ENCODE results near the gene ANKRD22.

- TF ChIP-seq, protein P1, sequence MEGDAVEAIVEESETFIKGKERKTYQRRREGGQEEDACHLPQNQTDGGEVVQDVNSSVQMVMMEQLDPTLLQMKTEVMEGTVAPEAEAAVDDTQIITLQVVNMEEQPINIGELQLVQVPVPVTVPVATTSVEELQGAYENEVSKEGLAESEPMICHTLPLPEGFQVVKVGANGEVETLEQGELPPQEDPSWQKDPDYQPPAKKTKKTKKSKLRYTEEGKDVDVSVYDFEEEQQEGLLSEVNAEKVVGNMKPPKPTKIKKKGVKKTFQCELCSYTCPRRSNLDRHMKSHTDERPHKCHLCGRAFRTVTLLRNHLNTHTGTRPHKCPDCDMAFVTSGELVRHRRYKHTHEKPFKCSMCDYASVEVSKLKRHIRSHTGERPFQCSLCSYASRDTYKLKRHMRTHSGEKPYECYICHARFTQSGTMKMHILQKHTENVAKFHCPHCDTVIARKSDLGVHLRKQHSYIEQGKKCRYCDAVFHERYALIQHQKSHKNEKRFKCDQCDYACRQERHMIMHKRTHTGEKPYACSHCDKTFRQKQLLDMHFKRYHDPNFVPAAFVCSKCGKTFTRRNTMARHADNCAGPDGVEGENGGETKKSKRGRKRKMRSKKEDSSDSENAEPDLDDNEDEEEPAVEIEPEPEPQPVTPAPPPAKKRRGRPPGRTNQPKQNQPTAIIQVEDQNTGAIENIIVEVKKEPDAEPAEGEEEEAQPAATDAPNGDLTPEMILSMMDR (conservative IDR thresholded peaks at IDR 0.05) = no peak
- no peak for TF ChIP-seq EZH2 (IDR thresholded peaks at IDR 0.05; ENCODE audit: low read depth)
Observed at GRCh38 chr10:88781206-88781605, 70.4 kb downstream of the ANKRD22 start.

Data from PC-9 (cell line).